Measurements from ENCODE around the gene TBC1D32.
"Not testable (repeated sequence)": the region's sequence is repeated elsewhere in the genome, so short reads cannot be mapped to it uniquely, and the experiment has no call there.

TBC1D32 gene

GRCh38 chr6:121334299-121335086, at the start of gene TBC1D32:
Gene TBC1D32, minus strand, starts transcription at chr6:121334480. Its CDS starts 50 bp downstream, at chr6:121334430.
- peak; percentile 58 for DNase-seq (ENCODE audit: low read depth)

- no peak for DNase-seq (ENCODE audit: low read depth)
Observed at GRCh38 chr6:121383478-121383877, 49.2 kb upstream of the TBC1D32 start.

GRCh38 chr6:121382467-121383121, 48.3 kb upstream of the TBC1D32 start:
- DNase-seq (ENCODE audit: low read depth): no peak

- DNase-seq (ENCODE audit: low read depth): no peak
Observed at GRCh38 chr6:121376411-121376810, 42.1 kb upstream of the TBC1D32 start.

- DNase-seq (ENCODE audit: low read depth): not testable (repeated sequence)
Observed at GRCh38 chr6:121374219-121374618, 39.9 kb upstream of the TBC1D32 start.

- DNase-seq (ENCODE audit: low read depth): no peak
Observed at GRCh38 chr6:121365536-121366521, 31.5 kb upstream of the TBC1D32 start.

- DNase-seq (ENCODE audit: low read depth): no peak
Observed at GRCh38 chr6:121356575-121356974, 22.3 kb upstream of the TBC1D32 start.

GRCh38 chr6:121354764-121355163, 20.5 kb upstream of the TBC1D32 start:
- no peak for DNase-seq (ENCODE audit: low read depth)

GRCh38 chr6:121352941-121353340, 18.7 kb upstream of the TBC1D32 start:
- no peak for DNase-seq (ENCODE audit: low read depth)

- no peak for DNase-seq (ENCODE audit: low read depth)
Observed at GRCh38 chr6:121351916-121352315, 17.6 kb upstream of the TBC1D32 start.

GRCh38 chr6:121349596-121349995, 15.3 kb upstream of the TBC1D32 start:
- no peak for DNase-seq (ENCODE audit: low read depth)

GRCh38 chr6:121347484-121347883, 13.2 kb upstream of the TBC1D32 start:
- no peak for DNase-seq (ENCODE audit: low read depth)

GRCh38 chr6:121344539-121344938, 10.3 kb upstream of the TBC1D32 start:
- DNase-seq (ENCODE audit: low read depth): no peak

GRCh38 chr6:121339639-121340226, 5.5 kb upstream of the TBC1D32 start:
- DNase-seq (ENCODE audit: low read depth): no peak

- no peak for DNase-seq (ENCODE audit: low read depth)
Observed at GRCh38 chr6:121338956-121339355, 4.7 kb upstream of the TBC1D32 start.

GRCh38 chr6:121338366-121338765, 4.1 kb upstream of the TBC1D32 start:
- no peak for DNase-seq (ENCODE audit: low read depth)

GRCh38 chr6:121335087-121336008, 1.1 kb upstream of the TBC1D32 start:
- no peak for DNase-seq (ENCODE audit: low read depth)

- DNase-seq (ENCODE audit: low read depth): not testable (repeated sequence)
Observed at GRCh38 chr6:121333694-121334093, 586 bp downstream of the TBC1D32 start.

- no peak for DNase-seq (ENCODE audit: low read depth)
Observed at GRCh38 chr6:121333196-121333595, 1.1 kb downstream of the TBC1D32 start.

- DNase-seq (ENCODE audit: low read depth): no peak
Observed at GRCh38 chr6:121330516-121330915, 3.8 kb downstream of the TBC1D32 start.

- no peak for DNase-seq (ENCODE audit: low read depth)
Observed at GRCh38 chr6:121321282-121321681, 13.0 kb downstream of the TBC1D32 start.

Measured in GM04503 (cell line).